Activated CD8-positive, alpha-beta memory T cell treated with anti-CD3 and anti-CD28 coated beads, Interleukin-2, amount 50 U/mL, for 48 hours (primary cell): ENCODE measurements around the gene PUS7.
"Not testable (repeated sequence)": the region's sequence is repeated elsewhere in the genome, so short reads cannot be mapped to it uniquely, and the experiment has no call there.

Source experiments
- DNase-seq: peaks from one replicate; pipeline ENCODE4 v3.0.0-alpha.2; 2020

PUS7 gene

DNA sequence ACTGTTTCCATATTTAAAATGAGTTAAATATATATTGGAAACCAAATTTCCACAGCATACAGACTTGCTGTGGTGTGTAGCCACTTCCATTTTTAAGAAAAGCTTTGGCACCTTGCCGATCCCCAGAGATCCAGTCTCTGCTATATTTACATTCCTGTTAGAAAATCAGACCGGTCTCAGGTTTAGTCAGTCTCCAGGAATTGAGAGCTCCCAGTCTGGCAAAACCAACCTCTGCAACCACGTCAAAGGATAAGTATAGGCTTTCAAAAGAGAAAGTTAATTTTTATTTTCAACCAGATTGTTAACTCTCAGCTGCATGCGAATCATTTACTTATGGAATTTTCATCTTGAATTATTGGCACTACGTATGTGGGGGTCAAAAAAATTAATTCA lies 28.2 kb downstream of the PUS7 start:
- DNase-seq, result no peak

GRCh38 chr7:105493196-105493922 lies 28.7 kb downstream of the PUS7 start:
- peak; percentile 22 for DNase-seq

DNA sequence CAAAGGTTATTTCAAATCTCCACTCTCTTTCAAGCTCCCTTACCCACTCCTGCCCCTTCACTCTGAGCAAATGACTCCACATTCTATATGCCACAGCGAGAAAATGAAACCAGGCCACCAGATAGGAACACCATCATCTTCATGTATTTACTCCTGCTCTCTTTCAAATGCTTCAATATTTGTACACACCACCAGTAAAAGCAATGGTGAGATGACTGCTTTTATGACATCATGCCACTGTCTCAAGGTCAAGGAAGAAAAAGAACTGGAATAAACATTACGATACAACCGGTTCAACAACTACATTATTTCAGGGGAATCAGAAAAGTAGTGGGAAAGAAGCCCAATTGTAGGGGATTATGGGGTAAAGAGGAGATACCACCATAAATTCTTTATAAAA lies 32.7 kb downstream of the PUS7 start:
- DNase-seq, result peak; percentile 8

DNA sequence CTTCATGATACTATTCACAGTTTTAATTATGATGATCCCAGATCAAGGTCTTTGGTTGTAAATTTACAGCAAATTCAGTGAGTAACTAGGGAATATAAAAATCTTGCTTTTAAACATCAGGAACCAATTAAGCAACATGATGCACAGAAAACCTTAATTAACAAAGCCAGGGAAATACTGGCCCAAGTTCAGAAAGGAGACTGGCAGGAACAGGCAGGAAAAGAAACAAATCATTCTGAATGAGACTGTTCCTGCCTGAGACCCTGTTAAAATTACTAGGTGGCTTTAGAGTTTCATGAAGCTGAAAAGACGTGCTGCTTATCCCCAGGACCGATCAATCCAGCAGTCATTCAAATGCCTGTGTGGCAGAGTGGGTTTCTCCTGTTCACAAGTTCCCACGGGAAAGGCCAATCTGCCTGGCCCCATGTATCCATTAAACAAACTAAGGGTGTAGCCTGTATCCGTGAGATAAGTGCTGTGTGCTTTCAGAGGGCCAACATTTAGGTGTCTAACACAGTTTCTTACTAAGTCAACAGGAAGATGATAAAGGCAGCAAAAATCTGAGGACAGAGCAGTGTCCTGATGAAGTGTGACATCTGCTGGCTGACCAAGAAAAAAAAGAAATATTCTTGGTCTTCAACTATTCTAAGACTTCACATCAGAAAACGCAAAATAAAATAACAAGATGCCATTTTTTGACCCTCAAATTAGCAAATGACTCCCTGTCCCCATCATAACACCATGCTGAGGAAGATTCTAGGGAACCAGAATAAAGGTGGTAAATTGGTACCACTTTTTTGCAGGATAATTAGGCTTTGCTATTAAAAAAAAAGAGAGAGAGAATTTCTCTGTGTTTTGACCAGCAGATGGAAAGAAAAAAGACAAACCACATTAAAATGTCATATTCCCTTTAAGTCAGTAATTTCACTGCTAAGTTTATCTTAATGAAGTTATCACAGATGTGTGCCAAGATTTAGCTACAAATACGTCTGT lies 34.2 kb downstream of the PUS7 start:
- peak; percentile 32 for DNase-seq

- DNase-seq, result no peak
Measured at GRCh38 chr7:105480931-105481330, 41.1 kb downstream of the PUS7 start.

DNA sequence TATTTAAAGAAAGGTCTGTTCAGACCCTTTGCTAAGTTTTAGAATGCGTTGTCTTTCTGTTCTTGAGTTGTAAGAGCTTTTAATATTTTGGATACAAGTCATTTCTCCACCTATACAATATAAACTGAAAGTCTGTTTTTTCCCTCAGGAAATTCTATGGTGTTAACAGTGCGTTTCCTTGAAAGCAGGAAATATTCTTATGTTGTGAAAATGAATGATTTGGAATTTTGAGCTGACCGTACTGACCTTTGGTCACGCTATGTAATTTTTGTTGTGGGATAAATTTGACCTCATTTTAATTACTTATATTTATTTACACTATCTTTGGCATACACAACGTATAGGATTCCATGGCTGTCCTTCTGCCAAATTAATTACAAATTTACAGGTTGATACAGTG lies 43.5 kb downstream of the PUS7 start:
- no peak for DNase-seq

- DNase-seq, result no peak
Measured at GRCh38 chr7:105477908-105478307, 44.2 kb downstream of the PUS7 start.

GRCh38 chr7:105474045-105474444 lies 48.0 kb downstream of the PUS7 start:
- no peak for DNase-seq

DNA sequence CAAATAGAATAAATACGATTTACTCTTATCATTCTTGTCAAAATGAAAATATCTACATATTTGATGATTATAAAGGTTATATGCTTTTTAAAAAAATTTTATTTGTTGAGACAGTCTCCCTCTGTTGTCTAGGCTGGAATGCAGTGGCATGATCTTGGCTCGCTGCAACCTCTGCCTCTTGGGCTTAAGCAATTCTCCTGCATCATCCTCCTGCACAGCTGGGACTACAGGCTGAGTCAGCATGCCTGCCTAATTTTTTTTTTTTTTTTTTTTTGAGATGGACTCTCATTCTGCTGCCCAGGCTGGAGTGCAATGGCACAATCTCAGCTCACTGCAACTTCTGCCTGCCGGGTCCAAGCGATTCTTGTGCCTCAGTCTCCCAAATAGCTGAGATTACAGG lies 48.9 kb downstream of the PUS7 start:
- DNase-seq, result no peak

GRCh38 chr7:105470846-105471245 lies 51.2 kb downstream of the PUS7 start:
- DNase-seq, result no peak

GRCh38 chr7:105470090-105470489 lies 52.0 kb downstream of the PUS7 start:
- DNase-seq, result no peak

DNA sequence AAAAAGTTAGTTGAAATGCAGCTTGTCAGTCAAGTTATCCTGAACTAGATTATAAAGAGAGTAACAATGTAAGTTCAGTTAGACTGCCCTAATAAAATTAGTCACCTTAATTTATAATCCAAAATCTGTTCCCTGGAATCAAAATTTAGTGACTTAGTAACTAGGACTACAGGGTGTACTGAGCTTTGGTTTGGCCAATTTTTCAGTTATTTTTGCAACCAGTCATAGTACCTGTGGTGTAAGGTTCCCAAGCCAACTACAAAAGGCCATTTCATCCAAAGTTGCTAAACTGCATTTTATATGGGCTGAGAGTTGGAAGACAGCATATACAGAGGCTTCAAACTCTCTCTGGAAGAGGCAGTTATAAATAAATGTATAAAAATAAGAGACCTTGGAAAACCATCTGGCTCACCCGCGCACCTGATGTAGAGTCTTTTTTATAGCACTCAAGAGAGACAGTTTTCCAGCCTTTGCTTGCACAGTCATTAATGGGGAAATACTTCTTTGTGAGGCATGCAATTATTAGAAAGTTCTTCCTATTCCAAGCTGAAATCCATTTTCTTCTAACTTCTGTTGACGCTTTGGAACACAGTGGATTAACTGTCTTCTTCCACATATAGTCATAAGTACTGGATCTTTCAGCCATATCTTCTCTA lies 59.2 kb downstream of the PUS7 start:
- DNase-seq, result no peak

DNA sequence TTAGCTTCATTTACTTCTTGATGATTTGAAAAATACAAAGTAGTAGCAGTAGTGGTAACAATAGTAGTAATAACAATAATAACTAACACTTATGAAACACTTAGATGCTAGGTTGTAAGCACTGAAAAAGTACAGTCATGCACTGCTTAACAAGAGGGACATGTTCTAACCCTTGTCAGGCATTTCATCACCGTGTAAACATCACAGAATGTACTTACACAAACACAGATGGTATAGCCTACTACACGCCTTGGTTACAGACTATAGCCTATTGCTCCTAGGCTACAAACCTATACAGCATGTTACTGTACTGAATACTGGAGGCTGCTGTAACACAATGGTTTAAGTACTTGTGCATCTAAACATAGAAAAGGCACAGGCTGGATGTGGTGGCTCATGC lies 60.6 kb downstream of the PUS7 start:
- DNase-seq, result no peak

- no peak for DNase-seq
Measured at GRCh38 chr7:105457619-105458225, 64.3 kb downstream of the PUS7 start.

DNA sequence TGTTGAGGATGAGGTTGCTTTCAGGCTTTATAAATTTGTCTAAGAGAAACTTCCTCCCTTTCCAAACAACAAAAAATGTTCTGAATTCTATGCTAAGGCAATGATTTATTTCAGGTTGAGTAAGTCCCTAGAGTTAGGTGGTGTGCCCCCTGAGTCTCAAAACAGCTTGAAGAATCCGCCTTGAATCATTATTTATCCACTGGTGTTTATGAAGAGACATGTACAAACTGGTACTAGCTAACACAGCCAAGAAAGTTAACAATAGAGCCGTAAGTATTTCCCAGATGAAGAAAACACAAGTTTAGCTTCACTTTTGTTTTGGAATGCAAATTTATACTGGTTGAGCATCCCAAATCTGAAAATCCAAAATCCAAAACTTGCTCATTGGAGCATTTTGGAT lies 67.2 kb downstream of the PUS7 start:
- no peak for DNase-seq

- no peak for DNase-seq
Measured at GRCh38 chr7:105454095-105454747, 67.8 kb downstream of the PUS7 start.

- DNase-seq, result no peak
Measured at GRCh38 chr7:105452085-105452484, 70.0 kb downstream of the PUS7 start.

DNA sequence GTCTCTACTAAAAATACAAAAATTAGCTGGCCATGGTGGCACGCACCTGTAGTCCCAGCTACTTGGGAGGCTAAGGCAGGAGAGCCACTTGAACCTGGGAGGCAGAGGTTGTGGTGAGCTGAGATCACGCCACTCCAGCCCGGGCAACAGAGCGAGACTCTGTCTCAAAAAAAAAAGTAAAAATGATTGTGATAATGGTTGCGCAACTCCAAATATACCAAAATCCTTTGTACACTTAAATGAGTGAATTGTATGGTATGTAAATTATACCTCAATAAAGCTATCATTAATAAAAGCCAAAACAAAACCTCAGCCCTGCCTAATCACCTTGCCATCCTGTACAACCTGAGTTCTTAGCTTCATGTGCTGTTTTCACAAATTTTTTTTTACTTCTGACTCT lies 71.2 kb downstream of the PUS7 start:
- not testable (repeated sequence) for DNase-seq

GRCh38 chr7:105450177-105450861 lies 71.8 kb downstream of the PUS7 start:
- DNase-seq, result no peak

DNA sequence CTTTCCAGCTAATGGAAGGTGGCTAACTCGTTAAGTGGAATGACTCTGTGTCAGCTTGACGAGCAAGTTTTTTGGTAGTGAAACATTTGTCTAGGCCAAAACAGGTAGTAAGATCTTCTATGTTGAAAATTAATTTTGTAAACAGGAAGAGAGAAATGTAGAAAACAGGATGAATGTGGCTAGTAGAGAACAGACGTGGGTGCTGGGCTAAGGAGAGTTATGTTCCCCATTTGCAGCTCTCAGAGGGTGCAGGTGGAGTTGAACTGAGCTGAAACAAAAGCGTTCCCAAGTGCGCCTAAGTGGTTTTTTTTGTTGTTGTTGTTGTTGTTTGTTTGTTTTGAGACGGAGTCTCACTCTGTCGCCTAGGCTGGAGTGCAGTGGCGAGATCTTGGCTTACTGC lies 73.9 kb downstream of the PUS7 start:
- no peak for DNase-seq

GRCh38 chr7:105444342-105444987 lies 77.6 kb downstream of the PUS7 start:
- DNase-seq, result no peak
